ENCODE results near the gene UBE2Q1.

The UBE2Q1 gene

DNA sequence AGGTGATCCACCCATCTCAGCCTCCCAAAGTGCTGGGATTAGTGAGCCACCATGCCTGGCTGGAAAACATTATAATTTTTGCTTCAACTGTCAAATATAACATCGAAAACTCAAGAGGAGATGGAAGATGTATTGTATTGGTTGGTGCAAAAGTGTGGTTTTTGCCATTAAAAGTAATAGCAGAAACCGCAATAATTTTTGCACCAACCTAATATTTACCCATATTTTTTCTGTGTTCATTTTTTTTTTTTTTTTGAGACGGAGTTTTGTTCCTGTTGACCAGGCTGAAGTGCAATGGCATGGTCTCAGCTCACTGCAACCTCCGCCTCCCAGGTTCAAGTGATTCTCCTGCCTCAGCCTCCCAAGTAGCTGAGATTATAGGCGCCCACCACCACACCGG, 29.2 kb downstream of the UBE2Q1 start:
- no peak for TF ChIP-seq CTCF (IDR thresholded peaks at IDR 0.05; ENCODE audit: low read depth, low read length, missing control alignments)
- no peak for DNase-seq (ENCODE audit: extremely low read depth, low read depth)
- H3K4me3 ChIP-seq (replicated peaks; ENCODE audit: low read depth, low read length), result no peak overlapping the region

- DNase-seq (ENCODE audit: extremely low read depth, low read depth), result no peak
- H3K4me3 ChIP-seq (replicated peaks; ENCODE audit: low read depth, low read length), result no peak overlapping the region
- TF ChIP-seq CTCF (IDR thresholded peaks at IDR 0.05; ENCODE audit: low read depth, low read length, missing control alignments), result no peak
Measured at GRCh38 chr1:154527192-154527591, 31.3 kb downstream of the UBE2Q1 start.

DNA sequence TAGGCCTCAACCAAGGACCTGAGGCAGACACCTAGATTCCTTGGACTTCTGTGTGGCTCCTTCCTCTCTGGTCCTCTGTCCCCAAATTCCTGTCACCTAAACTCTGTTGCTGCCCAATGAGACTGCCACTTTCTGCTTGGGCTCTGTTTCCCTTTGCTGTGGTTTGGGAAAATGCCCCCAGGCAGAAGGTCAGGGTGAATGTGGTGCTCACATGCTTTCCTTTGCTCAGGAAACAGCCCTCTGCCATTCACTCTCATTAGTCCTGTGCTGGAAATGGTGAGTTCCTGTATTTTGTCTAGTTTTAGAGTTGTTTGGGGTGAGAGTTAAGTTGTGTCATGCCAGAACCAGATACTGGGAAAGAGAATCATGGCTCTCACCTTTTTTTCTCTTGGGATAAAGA, 33.6 kb downstream of the UBE2Q1 start:
- DNase-seq (ENCODE audit: extremely low read depth, low read depth), result no peak
- no peak for TF ChIP-seq CTCF (IDR thresholded peaks at IDR 0.05; ENCODE audit: low read depth, low read length, missing control alignments)
- no peak overlapping the region for H3K4me3 ChIP-seq (replicated peaks; ENCODE audit: low read depth, low read length)

DNA sequence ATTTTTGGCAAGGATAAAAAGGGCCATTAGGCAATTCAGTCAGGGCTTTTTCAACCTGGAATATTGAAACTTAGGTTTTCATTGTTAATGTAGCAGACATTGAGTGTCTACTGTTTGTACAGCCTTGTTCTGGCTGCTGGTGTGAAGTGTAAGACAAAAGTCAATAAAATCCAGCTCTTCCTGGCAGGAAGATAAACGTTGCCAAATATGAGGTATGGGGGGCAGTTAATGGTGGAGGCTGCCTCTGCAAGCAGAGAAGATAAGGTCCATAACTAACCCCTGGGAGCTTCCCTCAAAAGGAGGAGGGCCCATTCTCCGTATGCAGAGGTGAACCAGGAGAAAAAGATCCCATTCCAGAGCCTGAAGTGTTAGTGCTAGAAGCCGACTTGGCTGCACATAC, 36.8 kb downstream of the UBE2Q1 start:
- H3K4me3 ChIP-seq (replicated peaks; ENCODE audit: low read depth, low read length), result no peak overlapping the region
- TF ChIP-seq CTCF (IDR thresholded peaks at IDR 0.05; ENCODE audit: low read depth, low read length, missing control alignments), result no peak
- DNase-seq (ENCODE audit: extremely low read depth, low read depth), result no peak

DNA sequence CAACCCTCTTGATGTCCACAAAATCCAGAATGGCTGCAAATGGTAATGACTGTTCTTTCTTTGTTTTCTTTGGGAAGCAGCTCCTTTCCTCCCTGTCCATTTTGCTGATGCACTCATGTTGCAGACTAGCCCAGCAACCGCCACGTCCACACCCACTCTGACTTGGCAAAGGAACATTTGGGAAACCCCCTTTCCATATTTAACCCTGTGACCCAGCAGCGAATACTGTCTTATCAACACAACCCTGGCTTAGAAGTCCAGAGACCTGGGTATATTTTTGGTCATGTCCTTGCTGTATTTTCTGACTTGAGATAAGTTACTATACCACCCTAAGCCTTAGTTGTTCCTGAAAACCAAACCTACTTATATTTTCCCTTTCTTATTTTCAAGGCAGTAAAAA, 38.1 kb downstream of the UBE2Q1 start:
- TF ChIP-seq CTCF (IDR thresholded peaks at IDR 0.05; ENCODE audit: low read depth, low read length, missing control alignments), result no peak

GRCh38 chr1:154519591-154519991, 38.9 kb downstream of the UBE2Q1 start:
- TF ChIP-seq CTCF (IDR thresholded peaks at IDR 0.05; ENCODE audit: low read depth, low read length, missing control alignments), result no peak
- no peak overlapping the region for H3K4me3 ChIP-seq (replicated peaks; ENCODE audit: low read depth, low read length)
- no peak for DNase-seq (ENCODE audit: extremely low read depth, low read depth)

More for the DNA sequence above, 38.1 kb downstream of the UBE2Q1 start:
- no peak overlapping the region for H3K4me3 ChIP-seq (replicated peaks; ENCODE audit: low read depth, low read length)
- DNase-seq (ENCODE audit: extremely low read depth, low read depth), result no peak

GRCh38 chr1:154517661-154518060, 40.8 kb downstream of the UBE2Q1 start:
- TF ChIP-seq CTCF (IDR thresholded peaks at IDR 0.05; ENCODE audit: low read depth, low read length, missing control alignments), result no peak
- no peak for DNase-seq (ENCODE audit: extremely low read depth, low read depth)
- H3K4me3 ChIP-seq (replicated peaks; ENCODE audit: low read depth, low read length), result no peak overlapping the region
